ENCODE measurements around the gene DENND10. TPM values are rescaled to one million over a fixed set of nuclear protein-coding genes. Genes with fewer than 3 reads are reported as not detected.

The DENND10 gene
- polyA plus RNA-seq (ENCODE audit: insufficient read length in 4 of 4) = 10 to 100 TPM; 54.0 to 61.7 (median 56.5) TPM

- peak in 2 of 4 donors; percentile 62 to 72 for DNase-seq (ENCODE audit: low read depth in 4 of 4, low spot score in 3 of 4)
Measured at GRCh38 chr10:119103903-119104653, at the start of gene DENND10. Gene DENND10 (plus strand): TSS chr10:119104113. CDS start chr10:119104143, 30 bp downstream.

GRCh38 chr10:119055472-119055871, 48.4 kb upstream of the DENND10 start:
- no peak for DNase-seq (ENCODE audit: low read depth in 4 of 4, low spot score in 3 of 4)

GRCh38 chr10:119058010-119058409, 45.9 kb upstream of the DENND10 start:
- no peak for DNase-seq (ENCODE audit: low read depth in 4 of 4, low spot score in 3 of 4)

GRCh38 chr10:119059557-119059956, 44.4 kb upstream of the DENND10 start:
- no peak for DNase-seq (ENCODE audit: low read depth in 4 of 4, low spot score in 3 of 4)

GRCh38 chr10:119060107-119060506, 43.8 kb upstream of the DENND10 start:
- DNase-seq (ENCODE audit: low read depth in 4 of 4, low spot score in 3 of 4) = no peak

GRCh38 chr10:119061352-119061751, 42.6 kb upstream of the DENND10 start:
- no peak for DNase-seq (ENCODE audit: low read depth in 4 of 4, low spot score in 3 of 4)

GRCh38 chr10:119061926-119062325, 42.0 kb upstream of the DENND10 start:
- no peak for DNase-seq (ENCODE audit: low read depth in 4 of 4, low spot score in 3 of 4)

- DNase-seq (ENCODE audit: low read depth in 4 of 4, low spot score in 3 of 4) = no peak
Measured at GRCh38 chr10:119070395-119071165, 33.3 kb upstream of the DENND10 start.

- DNase-seq (ENCODE audit: low read depth in 4 of 4, low spot score in 3 of 4) = no peak
Measured at GRCh38 chr10:119073584-119073983, 30.3 kb upstream of the DENND10 start.

- DNase-seq (ENCODE audit: low read depth in 4 of 4, low spot score in 3 of 4) = no peak
Measured at GRCh38 chr10:119078422-119079179, 25.3 kb upstream of the DENND10 start.

GRCh38 chr10:119079599-119080520, 24.1 kb upstream of the DENND10 start:
- peak in 2 of 4 donors; percentile 46 to 51 for DNase-seq (ENCODE audit: low read depth in 4 of 4, low spot score in 3 of 4)

- peak; percentile 81 to 87 (median 86) for DNase-seq (ENCODE audit: low read depth in 4 of 4, low spot score in 3 of 4)
Measured at GRCh38 chr10:119080521-119081259, 23.2 kb upstream of the DENND10 start, which contains the start of gene EIF3A. Gene EIF3A (minus strand): TSS chr10:119080817. CDS start chr10:119080676, 141 bp downstream.

GRCh38 chr10:119084896-119085295, 19.0 kb upstream of the DENND10 start:
- no peak for DNase-seq (ENCODE audit: low read depth in 4 of 4, low spot score in 3 of 4)

- DNase-seq (ENCODE audit: low read depth in 4 of 4, low spot score in 3 of 4) = no peak
Measured at GRCh38 chr10:119087271-119087882, 16.5 kb upstream of the DENND10 start.

- no peak for DNase-seq (ENCODE audit: low read depth in 4 of 4, low spot score in 3 of 4)
Measured at GRCh38 chr10:119090026-119090795, 13.7 kb upstream of the DENND10 start.

GRCh38 chr10:119090968-119091367, 12.9 kb upstream of the DENND10 start:
- DNase-seq (ENCODE audit: low read depth in 4 of 4, low spot score in 3 of 4) = no peak

- DNase-seq (ENCODE audit: low read depth in 4 of 4, low spot score in 3 of 4) = no peak
Measured at GRCh38 chr10:119095640-119096039, 8.3 kb upstream of the DENND10 start.
